Measurements from ENCODE around the gene FMN1. TPM values are rescaled to one million over a fixed set of nuclear protein-coding genes. Genes with fewer than 3 reads are reported as not detected.

FMN1 gene
- total RNA-seq, 4 donors from 2014 or later: 12.6 to 52.2 (median 20.1) TPM

GRCh38 chr15:32908872-32909271 is 285.6 kb downstream of the FMN1 start:
- intact Hi-C loops (cut with DNase I; ENCODE audit: low total_unique reads): no loop called here
- H3K4me3 ChIP-seq (ENCODE audit: low read depth, poor library complexity, severe bottlenecking): no peak overlapping the region
- no peak for TF ChIP-seq POLR2A (IDR thresholded peaks at IDR 0.05)
- no peak for TF ChIP-seq CTCF (IDR thresholded peaks at IDR 0.05)
- 85 to 91% methylated on average over 4 of the region's 4 CpGs for WGBS, 2 donors
- DNase-seq (ENCODE audit: low spot score in 2 of 2): no peak

- DNase-seq (ENCODE audit: low spot score in 2 of 2): no peak
- no peak overlapping the region for H3K4me3 ChIP-seq (ENCODE audit: low read depth, poor library complexity, severe bottlenecking)
- WGBS, 2 donors: 75 to 81% methylated on average over 5 of the region's 5 CpGs
- no peak for TF ChIP-seq POLR2A (IDR thresholded peaks at IDR 0.05)
- no peak for TF ChIP-seq CTCF (IDR thresholded peaks at IDR 0.05)
- intact Hi-C loops (cut with DNase I; ENCODE audit: low total_unique reads): no loop called here
Observed at GRCh38 chr15:32908135-32908801, 286.2 kb downstream of the FMN1 start.

- TF ChIP-seq CTCF (IDR thresholded peaks at IDR 0.05): no peak
- TF ChIP-seq POLR2A (IDR thresholded peaks at IDR 0.05): no peak
- no peak for DNase-seq (ENCODE audit: low spot score in 2 of 2)
- intact Hi-C loops (cut with DNase I; ENCODE audit: low total_unique reads): no loop called here
- WGBS, 2 donors: 64 to 65% methylated on average over 4 of the region's 4 CpGs
- no peak overlapping the region for H3K4me3 ChIP-seq (ENCODE audit: low read depth, poor library complexity, severe bottlenecking)
Observed at GRCh38 chr15:32905481-32905880, 289.0 kb downstream of the FMN1 start.

GRCh38 chr15:32904448-32904847 is 290.1 kb downstream of the FMN1 start:
- TF ChIP-seq POLR2A (IDR thresholded peaks at IDR 0.05) (no peak), CTCF (IDR thresholded peaks at IDR 0.05) (no peak)
- no peak for DNase-seq (ENCODE audit: low spot score in 2 of 2)

GRCh38 chr15:32903591-32904290 is 290.8 kb downstream of the FMN1 start:
- WGBS, 2 donors: 93 to 95% methylated on average over 10 of the region's 10 CpGs
- DNase-seq (ENCODE audit: low spot score in 2 of 2): no peak

More at GRCh38 chr15:32904448-32904847, 290.1 kb downstream of the FMN1 start:
- intact Hi-C loops (cut with DNase I; ENCODE audit: low total_unique reads): no loop called here
- WGBS, 2 donors: 93 to 94% methylated on average over 2 of the region's 2 CpGs
- H3K4me3 ChIP-seq (ENCODE audit: low read depth, poor library complexity, severe bottlenecking): no peak overlapping the region

More at GRCh38 chr15:32903591-32904290, 290.8 kb downstream of the FMN1 start:
- no peak for TF ChIP-seq CTCF (IDR thresholded peaks at IDR 0.05)
- intact Hi-C loops (cut with DNase I; ENCODE audit: low total_unique reads): no loop called here
- no peak overlapping the region for H3K4me3 ChIP-seq (ENCODE audit: low read depth, poor library complexity, severe bottlenecking)
